Erythroblast (primary cell): ENCODE data around the gene ZSCAN10.

ENCODE experiments used
- GATA1 ChIP-seq: IDR thresholded peaks from 2 replicates; pipeline ENCODE4 v1.6.1; 2011; ENCODE audit warnings: low read depth, mild to moderate bottlenecking, control low read depth, low read length, moderate library complexity
- POLR2A ChIP-seq: IDR thresholded peaks from 2 replicates; pipeline ENCODE4 v1.6.1; 2011; ENCODE audit warnings: mild to moderate bottlenecking, low read length

DNA sequence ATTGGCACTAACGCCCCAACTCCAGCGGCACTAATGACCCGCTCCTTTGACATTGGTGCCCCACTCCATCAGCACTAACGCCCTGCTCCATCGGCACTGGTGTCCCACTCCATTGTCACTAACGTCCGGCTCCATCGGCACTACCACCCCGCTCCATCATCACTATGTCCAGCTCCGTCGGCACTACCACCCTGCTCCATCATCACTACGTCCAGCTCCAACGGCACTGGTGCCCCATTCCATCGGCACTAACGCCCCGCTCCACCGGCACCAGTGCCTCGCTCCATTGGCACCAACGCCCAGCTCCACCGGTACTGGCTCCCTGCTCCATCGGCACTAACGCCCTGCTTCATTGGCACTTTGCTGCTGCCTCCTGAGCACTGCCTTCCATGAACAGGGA, 43.2 kb upstream of the ZSCAN10 start:
- TF ChIP-seq POLR2A (no peak), GATA1 (no peak)
